Neural cell (in vitro differentiated cells): ENCODE measurements around the gene ADIPOR2.

Experiments used
- CTCF ChIP-seq: fragments of 450-650 bp; IDR thresholded peaks from 2 replicates; pipeline ENCODE4 v1.5.1; 2014; ENCODE audit warnings: antibody characterized with exemption, mild to moderate bottlenecking, moderate library complexity; ENCODE audit not compliant: poor library complexity, severe bottlenecking
- EP300 ChIP-seq: fragments of 450-650 bp; conservative IDR thresholded peaks from 2 replicates; pipeline ENCODE4 v1.6.1; 2014; ENCODE audit warnings: antibody characterized with exemption, mild to moderate bottlenecking, moderate library complexity; ENCODE audit not compliant: poor library complexity, severe bottlenecking
- EZH2 ChIP-seq: fragments of 200-600, 300-800 bp; shearing (Covaris generic), sonication (generic); IDR thresholded peaks from 2 replicates; pipeline ENCODE4 v1.6.1; 2014; ENCODE audit warnings: antibody characterized with exemption, low read length, borderline replicate concordance, mild to moderate bottlenecking; ENCODE audit not compliant: insufficient read depth, poor library complexity, severe bottlenecking
- RAD21 ChIP-seq: fragments of 450-650 bp; conservative IDR thresholded peaks from 2 replicates; pipeline ENCODE4 v1.6.1; 2014; ENCODE audit warnings: antibody characterized with exemption, mild to moderate bottlenecking, moderate library complexity
- TAF1 ChIP-seq: IDR thresholded peaks from 2 replicates; pipeline ENCODE4 v1.6.1; 2012; ENCODE audit warnings: low read depth

- TF ChIP-seq EZH2, result no peak
- TF ChIP-seq TAF1, result no peak
- no peak for TF ChIP-seq CTCF
- no peak for TF ChIP-seq RAD21
- TF ChIP-seq EP300, result no peak
These were observed 25.5 kb downstream of the ADIPOR2 start for GRCh38 chr12:1716215-1716862.
